Measurements from ENCODE around the gene STK38L.

Gene STK38L

GRCh38 chr12:27243804-27244688 lies at the start of gene STK38L:
Gene STK38L (plus strand): TSS chr12:27244286. CDS start chr12:27297721, 53,435 bp downstream.
- Histone ChIP-seq H3K27ac (peak within 1 kb of the TSS; percentile 75 to 95 (median 88)), H3K4me3 (peak within 1 kb of the TSS; percentile 53 to 88 (median 76))

- no peak overlapping the region for H3K4me3 ChIP-seq
- peak overlapping the region in 1 of 21 experiments; percentile 5 for H3K27ac ChIP-seq
Observed at GRCh38 chr12:27194644-27195043, 49.4 kb upstream of the STK38L start.

GRCh38 chr12:27198036-27198435 lies 46.0 kb upstream of the STK38L start:
- Histone ChIP-seq H3K27ac (no peak overlapping the region), H3K4me3 (no peak overlapping the region)

GRCh38 chr12:27199638-27200300 lies 44.3 kb upstream of the STK38L start:
- no peak overlapping the region for H3K4me3 ChIP-seq
- no peak overlapping the region for H3K27ac ChIP-seq

GRCh38 chr12:27201169-27201568 lies 42.9 kb upstream of the STK38L start:
- Histone ChIP-seq H3K4me3 (no peak overlapping the region), H3K27ac (no peak overlapping the region)

DNA sequence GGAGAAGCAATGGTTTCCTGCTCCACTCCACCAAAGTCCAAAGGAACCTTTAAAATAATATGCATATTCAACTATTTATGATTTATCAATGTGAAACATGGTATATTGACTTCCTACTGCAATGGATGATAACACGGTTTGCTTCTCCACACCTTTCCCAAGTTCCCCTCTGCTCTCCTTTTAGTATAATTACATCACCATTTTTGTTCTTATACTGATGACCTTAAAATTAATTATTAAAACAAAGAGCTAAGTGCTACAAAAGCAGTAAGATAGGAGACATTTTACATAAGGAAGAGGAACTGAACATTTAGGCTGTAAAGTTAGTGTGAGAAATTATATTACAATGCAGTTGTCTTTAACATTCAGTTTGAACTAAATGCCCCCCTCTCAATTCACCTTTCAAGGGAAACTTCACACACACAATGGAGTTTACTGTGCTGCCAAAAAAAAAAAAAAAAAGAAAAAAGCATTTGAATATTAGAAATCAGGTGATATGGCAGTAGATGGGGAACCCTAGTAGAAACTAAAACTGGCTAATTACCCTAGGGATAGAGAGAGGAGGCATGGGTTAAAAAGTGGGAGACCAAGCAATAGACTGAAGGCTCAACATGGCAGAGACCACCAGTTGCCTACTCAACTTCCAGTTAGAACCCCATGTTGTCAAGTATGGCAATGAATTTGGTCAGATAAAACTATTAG lies 37.1 kb upstream of the STK38L start:
- Histone ChIP-seq H3K27ac (no peak overlapping the region), H3K4me3 (no peak overlapping the region)

GRCh38 chr12:27207615-27208413 lies 36.3 kb upstream of the STK38L start:
- Histone ChIP-seq H3K4me3 (no peak overlapping the region), H3K27ac (no peak overlapping the region)

DNA sequence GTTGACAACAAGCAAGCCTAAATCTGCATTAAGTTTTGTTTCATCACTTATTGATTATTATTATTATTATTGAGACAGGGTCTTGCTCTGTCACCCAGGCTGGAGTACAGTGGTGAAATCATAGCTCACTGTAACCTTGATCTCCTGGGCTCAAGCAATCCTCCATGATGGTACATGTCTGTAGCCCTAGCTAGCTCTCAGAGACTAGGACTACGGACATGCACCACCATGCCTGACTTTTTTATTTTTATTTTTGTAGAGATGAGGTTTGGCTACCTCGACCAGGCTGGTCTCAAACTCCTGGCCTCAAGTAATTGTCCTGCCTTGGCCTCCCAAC lies 35.7 kb upstream of the STK38L start:
- H3K27ac ChIP-seq: no peak overlapping the region
- no peak overlapping the region for H3K4me3 ChIP-seq

- no peak overlapping the region for H3K27ac ChIP-seq
- H3K4me3 ChIP-seq: no peak overlapping the region
Observed at GRCh38 chr12:27209257-27209910, 34.7 kb upstream of the STK38L start.

DNA sequence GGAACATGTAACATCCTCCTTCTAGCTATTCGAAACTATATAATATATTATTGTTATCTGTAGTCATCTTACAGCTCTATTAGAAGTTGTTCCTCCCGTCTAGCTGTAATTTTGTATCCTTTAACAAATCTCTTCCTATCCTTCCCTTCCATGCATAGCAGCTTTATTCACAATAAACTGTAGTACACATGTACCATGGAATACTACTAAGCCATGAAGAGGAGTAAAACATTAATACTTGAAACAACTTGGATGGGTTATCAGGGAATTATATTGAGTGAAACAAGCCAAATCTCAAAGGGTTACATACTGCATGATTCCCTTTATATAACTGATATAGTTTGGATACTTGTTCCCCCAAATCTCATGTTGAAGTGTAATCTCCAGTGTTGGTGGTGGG lies 33.9 kb upstream of the STK38L start:
- no peak overlapping the region for H3K27ac ChIP-seq
- no peak overlapping the region for H3K4me3 ChIP-seq

GRCh38 chr12:27212861-27213260 lies 31.2 kb upstream of the STK38L start:
- no peak overlapping the region for H3K4me3 ChIP-seq
- no peak overlapping the region for H3K27ac ChIP-seq

DNA sequence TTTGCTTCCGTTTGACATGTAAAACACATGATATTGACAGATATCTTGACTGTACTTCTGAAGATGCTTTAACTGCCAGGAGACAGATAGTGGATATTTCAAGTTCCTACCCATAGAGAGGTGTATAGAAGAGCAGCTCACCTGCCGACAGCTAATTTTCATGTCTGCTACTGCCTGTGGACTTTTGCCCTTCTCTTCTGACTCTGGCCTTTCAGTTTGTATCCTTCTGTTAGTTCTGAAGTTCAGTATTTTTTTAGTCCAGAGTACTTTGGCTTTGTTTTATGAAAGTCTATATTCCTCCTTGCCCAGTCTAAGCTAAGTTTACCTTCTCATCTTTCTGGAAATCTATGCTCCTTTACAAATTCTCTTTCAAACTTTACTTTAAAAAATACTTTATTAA lies 30.8 kb upstream of the STK38L start:
- Histone ChIP-seq H3K4me3 (no peak overlapping the region), H3K27ac (no peak overlapping the region)

DNA sequence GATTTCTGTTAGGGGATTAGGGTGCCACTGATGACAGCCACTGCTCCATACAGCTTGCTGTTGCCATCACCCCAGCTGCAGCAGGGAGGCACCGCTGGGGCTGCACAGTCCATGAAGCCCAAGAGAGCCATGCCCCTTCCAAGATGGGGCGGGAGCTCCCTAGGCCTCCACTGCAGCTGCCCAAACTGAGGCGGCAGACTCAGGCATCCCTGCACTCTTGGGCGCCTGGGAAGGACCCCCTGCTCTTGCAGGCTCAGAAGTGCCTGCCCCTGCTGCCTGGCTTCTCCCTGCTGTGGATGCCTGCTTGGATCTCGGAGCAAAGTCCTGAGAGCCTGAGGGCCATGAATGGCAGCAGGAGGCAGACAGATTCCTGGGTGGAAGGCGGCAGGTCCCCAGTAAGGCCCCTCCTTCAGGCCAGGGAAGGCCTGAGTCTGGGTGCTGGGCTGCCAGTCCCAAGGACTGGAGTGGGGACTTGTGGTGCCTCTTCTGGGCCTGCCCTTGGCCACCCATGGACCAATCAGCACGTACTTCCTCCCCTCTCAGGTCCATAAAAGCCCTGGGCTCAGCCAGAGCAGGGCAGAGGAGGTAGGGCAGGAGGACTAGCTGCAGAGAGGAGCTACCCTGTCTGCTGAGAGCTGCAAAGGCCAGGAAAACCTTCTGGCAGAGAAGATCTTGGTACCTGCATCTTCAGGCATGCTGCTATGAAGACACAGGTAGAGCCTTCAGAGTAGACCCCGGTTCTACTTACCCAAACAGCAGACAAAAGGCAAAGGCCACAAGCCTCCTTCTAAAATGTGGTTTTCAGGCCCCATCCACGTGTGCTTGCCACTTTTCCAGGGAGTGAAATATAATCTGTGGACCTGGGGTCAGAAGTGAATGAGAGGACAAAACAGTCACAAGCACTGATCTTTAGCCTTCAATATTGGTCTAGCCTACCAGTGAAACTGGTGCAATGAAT lies 30.0 kb upstream of the STK38L start:
- H3K27ac ChIP-seq: no peak overlapping the region

GRCh38 chr12:27217590-27217989 lies 26.5 kb upstream of the STK38L start:
- Histone ChIP-seq H3K4me3 (no peak overlapping the region), H3K27ac (no peak overlapping the region)

More for the DNA sequence above, 30.0 kb upstream of the STK38L start:
- H3K4me3 ChIP-seq: no peak overlapping the region

- Histone ChIP-seq H3K27ac (no peak overlapping the region), H3K4me3 (no peak overlapping the region)
Observed at GRCh38 chr12:27219693-27220054, 24.4 kb upstream of the STK38L start.

- H3K4me3 ChIP-seq: no peak overlapping the region
- H3K27ac ChIP-seq: peak overlapping the region in 2 of 21 experiments; percentile 12 to 42
Observed at GRCh38 chr12:27220055-27220987, 23.8 kb upstream of the STK38L start.

DNA sequence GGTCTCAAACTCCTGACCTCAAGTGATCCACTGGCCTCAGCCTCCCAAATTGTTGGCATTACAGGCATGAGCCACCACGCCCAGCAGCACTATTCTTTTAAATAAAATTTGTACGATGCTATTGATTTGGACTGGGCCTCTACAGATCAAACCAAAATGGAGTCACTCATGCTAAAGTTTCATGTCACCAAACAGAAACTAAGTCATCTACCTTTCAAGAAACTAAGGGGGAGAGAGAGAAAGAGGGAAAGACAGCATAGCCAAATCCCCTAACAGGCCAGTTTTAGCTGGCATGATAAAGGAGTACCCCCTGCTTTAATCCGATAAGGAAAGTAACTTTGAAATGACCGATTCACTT lies 23.1 kb upstream of the STK38L start:
- Histone ChIP-seq H3K4me3 (no peak overlapping the region), H3K27ac (peak overlapping the region in 2 of 21 experiments; percentile 27 to 42)
